Right lobe of liver (tissue), 6 donors: ENCODE data around the gene COL5A1. TPM values are rescaled to one million over a fixed set of nuclear protein-coding genes. Genes with fewer than 3 reads are reported as not detected.
"Not testable (repeated sequence)": the region's sequence is repeated elsewhere in the genome, so short reads cannot be mapped to it uniquely, and the experiment has no call there.

Experiments
- ATAC-seq, 4 donors: fragments of 200-7000 bp; cut with Tn5 transposase; one replicate each; pipeline ENCODE4 v1.9.1; 2020; ENCODE audit warnings: mild to moderate bottlenecking in 4 of 4, moderate library complexity in 4 of 4
- DNase-seq, 3 donors: peaks; one replicate each; pipeline ENCODE4 v3.0.0-alpha.2; 2020
- H3K27ac ChIP-seq, 3 donors: fragments of 200-600 bp; one replicate each; pipeline ENCODE4 v1.8.0; 2022
- H3K27me3 ChIP-seq, 2 donors: fragments of 200-600 bp; one replicate each; pipeline ENCODE4 v1.8.0; 2022
- H3K36me3 ChIP-seq, 4 donors: fragments of 200-600 bp; sonication (generic) in 1 of 4; one replicate each; pipeline versions ENCODE4 v1.5.1 to v1.8.0; 2017 to 2022; ENCODE audit warnings: control low read depth in 1 of 4
- H3K4me1 ChIP-seq, 4 donors: fragments of 200-600 bp; sonication (generic) in 1 of 4; one replicate each; pipeline versions ENCODE4 v1.5.1 to v1.8.0; 2017 to 2022; ENCODE audit warnings: control low read depth in 1 of 4
- H3K4me3 ChIP-seq, 3 donors: fragments of 200-600 bp; one replicate each; pipeline ENCODE4 v1.8.0; 2022
- H3K9me3 ChIP-seq, 4 donors: fragments of 200-600 bp; sonication (generic) in 1 of 4; one replicate each; pipeline versions ENCODE4 v1.5.1 to v1.8.0; 2017 to 2022; ENCODE audit warnings: control low read depth in 1 of 4
- CTCF ChIP-seq, 4 donors: fragments of 200-600 bp in 3 of 4; fragments of 450-650 bp in 1 of 4; IDR thresholded peaks; one replicate each; pipeline versions ENCODE4 v1.5.1 to v1.8.0; 2016 to 2022; ENCODE audit warnings: antibody characterized with exemption in 4 of 4, mild to moderate bottlenecking in 2 of 4
- POLR2A ChIP-seq: fragments of 450-650 bp; IDR thresholded peaks from one replicate; pipeline ENCODE4 v1.6.1; 2017; ENCODE audit warnings: antibody characterized with exemption, mild to moderate bottlenecking
- WGBS: methylation state at CpG from one replicate; pipeline ENCODE4 v1.1.6; 2018; ENCODE audit warnings: low coverage, low lambda C conversion rate; ENCODE audit not compliant: insufficient coverage; ENCODE audit errors: missing lambda C conversion rate; 5-methylcytosine and 5-hydroxymethylcytosine counted together
- intact Hi-C, 2 donors: fragments of 100-400 bp; cut with DNase I; formaldehyde crosslinking; loops; one replicate each; pipeline versions ENCODE4 v1.11.2 to v1.14.1; 2022
- total RNA-seq, 6 experiments: library from RNA; depleted of rRNA in 2 of 6; stranded (reverse); fragments of >200 nt in 2 of 6; fragmentation: NEBNext Ultra II Directional in 3 of 6; extraction: Animal tissue kit (Norgen Biotek cat#: 25700) in 3 of 6; gene quantifications; one replicate each; pipeline versions ENCODE4 v1.1.0 to v1.2.4, GENCODE V29; 2016 to 2023
- donor health status: DM: no; HTN: yes; CAD: no.
- donor health status: DM: no; HTN: no; CAD: no.
- donor health status: DM: no; HTN: no; CAD: no.
- donor health status: DM: no; HTN: yes; CAD: no.
- donor health status: DM: no; HTN: yes; CAD: no.

COL5A1 gene
- total RNA-seq, 6 experiments from 2014 or later: 1.5 to 17.0 (median 7.7) TPM

GRCh38 chr9:134710271-134710540 is 68.6 kb downstream of the COL5A1 start:
- ATAC-seq (no peak), DNase-seq (no peak)
- H3K36me3 ChIP-seq: no peaks in the 10 kb centered on the region
- H3K4me1 ChIP-seq: no peaks in the 10 kb centered on the region
- no peak overlapping the region for H3K27ac ChIP-seq
- intact Hi-C loops: no loop called here
- H3K4me3 ChIP-seq: no peak overlapping the region
- H3K27me3 ChIP-seq: no peaks in the 10 kb centered on the region
- TF ChIP-seq POLR2A (no peak), CTCF (IDR thresholded peaks at IDR 0.05) (no peak)
- no peaks in the 10 kb centered on the region for H3K9me3 ChIP-seq
- WGBS: no CpG with 5 or more reads among the region's 8 CpGs

DNA sequence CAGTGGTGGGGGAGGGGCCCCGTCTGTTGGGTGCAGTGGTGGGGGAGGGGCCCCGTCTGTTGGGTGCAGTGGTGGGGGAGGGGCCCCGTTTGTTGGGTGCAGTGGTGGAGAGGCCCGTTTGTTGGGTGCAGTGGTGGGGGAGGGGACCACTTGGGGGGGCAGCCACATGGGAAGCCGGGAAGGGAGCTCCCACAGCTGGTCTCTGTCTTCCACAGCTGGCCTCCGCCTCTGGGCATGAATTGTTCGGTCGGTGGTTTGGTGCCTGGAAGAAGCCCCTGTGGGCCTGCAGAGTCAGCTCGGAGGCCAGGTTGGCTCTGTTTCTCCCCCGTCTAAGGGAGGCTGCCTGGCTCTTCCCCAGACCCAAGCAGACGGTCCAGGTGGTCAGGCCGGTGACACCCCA is 69.3 kb downstream of the COL5A1 start:
- Histone ChIP-seq H3K9me3 (no peaks in the 10 kb centered on the region), H3K36me3 (no peaks in the 10 kb centered on the region), H3K4me1 (no peaks in the 10 kb centered on the region), H3K4me3 (no peak overlapping the region), H3K27ac (no peak overlapping the region), H3K27me3 (no peaks in the 10 kb centered on the region)
- DNase-seq (no peak), ATAC-seq (no peak)
- TF ChIP-seq POLR2A (no peak), CTCF (IDR thresholded peaks at IDR 0.05) (no peak)
- no CpG with 5 or more reads among the region's 12 CpGs for WGBS
- intact Hi-C loops: no loop called here

DNA sequence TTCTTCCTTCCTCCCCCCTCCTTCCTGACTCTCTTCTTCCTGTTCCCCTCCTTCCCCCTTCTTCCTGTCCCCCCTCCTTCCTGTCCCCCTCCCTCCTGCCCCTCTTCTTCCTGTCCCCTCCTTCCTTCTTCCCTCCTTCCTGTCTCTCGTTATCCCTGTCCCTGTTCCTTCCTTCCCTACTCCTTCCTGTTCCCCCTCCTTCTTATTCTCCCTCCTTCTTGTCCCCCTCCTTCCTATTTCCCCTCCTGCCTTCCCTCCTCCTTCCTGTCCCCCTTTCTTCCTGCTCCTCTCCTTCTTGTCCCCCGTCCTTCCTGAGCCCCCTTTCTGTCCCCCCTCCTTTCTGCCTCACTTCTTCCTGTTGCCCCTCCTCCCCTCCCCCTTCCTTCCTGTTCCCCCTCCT is 70.6 kb downstream of the COL5A1 start:
- intact Hi-C loops: no loop called here
- no peak for ATAC-seq
- TF ChIP-seq CTCF (IDR thresholded peaks at IDR 0.05): no peak
- TF ChIP-seq POLR2A: no peak
- Histone ChIP-seq H3K36me3 (no peaks in the 10 kb centered on the region), H3K4me1 (no peaks in the 10 kb centered on the region), H3K4me3 (no peak overlapping the region), H3K27ac (no peak overlapping the region), H3K9me3 (no peaks in the 10 kb centered on the region), H3K27me3 (no peaks in the 10 kb centered on the region)
- 32% methylated on average over 1 of the region's 2 CpGs for WGBS
- no peak for DNase-seq

- Histone ChIP-seq H3K27ac (no peak overlapping the region), H3K9me3 (no peaks in the 10 kb centered on the region), H3K27me3 (no peaks in the 10 kb centered on the region), H3K4me1 (no peaks in the 10 kb centered on the region), H3K36me3 (no peaks in the 10 kb centered on the region), H3K4me3 (no peak overlapping the region)
- 60% methylated on average over 1 of the region's 10 CpGs for WGBS
- TF ChIP-seq POLR2A (no peak), CTCF (IDR thresholded peaks at IDR 0.05) (no peak)
- DNase-seq (no peak), ATAC-seq (no peak)
- intact Hi-C loops: no loop called here
These were observed 71.3 kb downstream of the COL5A1 start for GRCh38 chr9:134712926-134713325.

DNA sequence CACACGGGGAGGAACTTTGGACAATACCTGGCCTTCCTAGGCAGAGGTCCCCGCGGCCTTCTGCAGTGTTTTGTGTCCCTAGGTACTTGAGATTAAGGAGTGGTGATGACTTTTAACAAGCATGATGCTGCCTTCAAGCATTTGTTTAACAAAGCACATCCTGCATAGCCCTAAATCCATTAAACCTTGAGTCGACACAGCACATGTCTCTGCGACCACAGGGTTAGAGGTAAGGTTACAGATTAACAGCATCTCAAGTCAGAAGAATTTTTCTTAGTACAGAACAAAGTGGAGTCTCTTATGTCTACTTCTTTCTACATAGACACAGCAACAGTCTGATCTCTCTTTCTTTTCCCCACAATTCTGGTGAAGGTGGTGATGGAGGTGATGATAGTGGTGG is 73.9 kb downstream of the COL5A1 start:
- H3K27ac ChIP-seq, H3K27me3 ChIP-seq, H3K4me3 ChIP-seq, H3K36me3 ChIP-seq, DNase-seq, H3K9me3 ChIP-seq, intact Hi-C loops, ATAC-seq, H3K4me1 ChIP-seq: not testable (repeated sequence)
- WGBS: 67% methylated on average over 3 of the region's 5 CpGs
